Parathyroid adenoma (tissue), 2 donors: ENCODE measurements around the gene FAM9C.
A peak's percentile ranks its signal among the peaks of the same experiment; 100 is the strongest.

Experiments
- H2AFZ ChIP-seq: fragments of 300-600 bp; sonication (generic); one replicate; pipeline ENCODE4 v1.7.0; 2017; ENCODE audit warnings: antibody characterized with exemption, mild to moderate bottlenecking
- H3K27ac ChIP-seq: fragments of 300-600 bp; sonication (generic); one replicate; pipeline ENCODE4 v1.7.0; 2017
- H3K27me3 ChIP-seq: fragments of 300-600 bp; sonication (generic); one replicate; pipeline ENCODE4 v1.7.0; 2017; ENCODE audit warnings: low read length; ENCODE audit not compliant: control insufficient read depth, insufficient read depth
- H3K36me3 ChIP-seq: fragments of 300-600 bp; sonication (generic); one replicate; pipeline ENCODE4 v1.7.0; 2017; ENCODE audit warnings: low read length; ENCODE audit not compliant: control insufficient read depth, insufficient read depth
- H3K4me1 ChIP-seq: fragments of 300-600 bp; sonication (generic); one replicate; pipeline ENCODE4 v1.7.0; 2017; ENCODE audit warnings: control low read depth
- H3K4me2 ChIP-seq: fragments of 300-600 bp; sonication (generic); one replicate; pipeline ENCODE4 v1.7.0; 2017; ENCODE audit warnings: low read length
- H3K4me3 ChIP-seq: fragments of 300-600 bp; sonication (generic); one replicate; pipeline ENCODE4 v1.7.0; 2017; ENCODE audit warnings: low read depth, low read length
- H3K79me2 ChIP-seq: fragments of 300-600 bp; sonication (generic); one replicate; pipeline ENCODE4 v1.7.0; 2017; ENCODE audit warnings: control low read depth
- H3K9ac ChIP-seq: fragments of 300-600 bp; sonication (generic); one replicate; pipeline ENCODE4 v1.7.0; 2017; ENCODE audit warnings: mild to moderate bottlenecking
- H3K9me3 ChIP-seq: fragments of 300-600 bp; sonication (generic); one replicate; pipeline ENCODE4 v1.7.0; 2017; ENCODE audit warnings: low read length; ENCODE audit not compliant: control insufficient read depth
- TF ChIP-seq, protein P1 (sequence below): fragments of 300-600 bp; sonication (generic); IDR thresholded peaks from one replicate; pipeline ENCODE4 v1.7.0; 2017; ENCODE audit warnings: antibody characterized with exemption, mild to moderate bottlenecking
- donor health status: primary hyperparathyroidism.

Gene FAM9C

DNA sequence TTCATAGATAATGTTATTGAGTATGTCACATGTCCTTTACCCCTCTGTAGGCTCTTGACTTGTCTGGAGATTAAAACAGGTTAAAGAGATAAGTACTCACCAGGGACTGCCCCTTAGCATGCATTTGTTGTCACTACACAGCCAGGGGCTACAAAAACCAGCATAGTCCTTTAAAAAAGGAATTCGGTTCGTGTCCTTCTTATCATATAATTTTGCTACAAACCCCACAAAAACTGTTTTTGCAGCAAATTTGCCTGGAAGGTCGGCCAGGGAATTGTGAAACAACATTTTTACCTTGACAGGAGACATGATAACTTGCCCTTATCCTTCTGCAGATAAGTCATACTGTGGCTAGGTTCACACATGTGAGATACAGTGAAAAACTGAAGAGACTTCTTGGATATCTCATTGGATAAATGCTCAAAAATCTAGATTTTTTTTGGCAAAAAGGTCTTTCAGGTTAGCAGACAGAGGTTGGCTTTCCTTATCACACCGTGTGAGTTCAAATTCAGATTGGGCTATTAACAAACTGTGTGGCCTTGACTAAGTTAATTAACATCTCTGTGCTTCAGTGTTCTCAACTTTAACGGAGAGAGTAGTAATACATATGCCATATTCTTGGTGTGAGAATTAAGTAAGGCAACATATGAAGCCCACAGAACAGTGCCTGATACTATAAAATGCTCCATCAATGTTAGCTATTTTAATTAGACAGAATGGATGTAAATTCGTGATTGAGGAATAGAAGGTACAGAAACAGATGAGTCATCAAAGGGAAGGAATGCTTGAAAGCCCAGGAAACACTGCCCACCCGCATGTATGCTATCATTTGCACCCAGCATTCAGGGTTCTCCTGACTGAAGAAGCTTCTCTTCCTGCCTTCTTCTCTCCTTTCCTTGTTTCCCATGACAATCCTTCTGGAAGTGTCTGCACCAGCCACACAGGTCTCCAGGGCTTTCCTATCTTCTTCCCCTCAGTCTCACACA, 30.0 kb downstream of the FAM9C start:
- peak overlapping the region; percentile 43 for H2AFZ ChIP-seq
- H3K27ac ChIP-seq = no peak overlapping the region
- no peaks in the 10 kb centered on the region for H3K4me1 ChIP-seq
- no peaks in the 10 kb centered on the region for H3K36me3 ChIP-seq
- H3K4me2 ChIP-seq = no peak overlapping the region
- H3K79me2 ChIP-seq = no peaks in the 10 kb centered on the region
- no peak overlapping the region for H3K4me3 ChIP-seq
- H3K9ac ChIP-seq = no peak overlapping the region
- H3K27me3 ChIP-seq = no peaks in the 10 kb centered on the region
- TF ChIP-seq, protein P1, sequence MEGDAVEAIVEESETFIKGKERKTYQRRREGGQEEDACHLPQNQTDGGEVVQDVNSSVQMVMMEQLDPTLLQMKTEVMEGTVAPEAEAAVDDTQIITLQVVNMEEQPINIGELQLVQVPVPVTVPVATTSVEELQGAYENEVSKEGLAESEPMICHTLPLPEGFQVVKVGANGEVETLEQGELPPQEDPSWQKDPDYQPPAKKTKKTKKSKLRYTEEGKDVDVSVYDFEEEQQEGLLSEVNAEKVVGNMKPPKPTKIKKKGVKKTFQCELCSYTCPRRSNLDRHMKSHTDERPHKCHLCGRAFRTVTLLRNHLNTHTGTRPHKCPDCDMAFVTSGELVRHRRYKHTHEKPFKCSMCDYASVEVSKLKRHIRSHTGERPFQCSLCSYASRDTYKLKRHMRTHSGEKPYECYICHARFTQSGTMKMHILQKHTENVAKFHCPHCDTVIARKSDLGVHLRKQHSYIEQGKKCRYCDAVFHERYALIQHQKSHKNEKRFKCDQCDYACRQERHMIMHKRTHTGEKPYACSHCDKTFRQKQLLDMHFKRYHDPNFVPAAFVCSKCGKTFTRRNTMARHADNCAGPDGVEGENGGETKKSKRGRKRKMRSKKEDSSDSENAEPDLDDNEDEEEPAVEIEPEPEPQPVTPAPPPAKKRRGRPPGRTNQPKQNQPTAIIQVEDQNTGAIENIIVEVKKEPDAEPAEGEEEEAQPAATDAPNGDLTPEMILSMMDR = no peak
- no peaks in the 10 kb centered on the region for H3K9me3 ChIP-seq

DNA sequence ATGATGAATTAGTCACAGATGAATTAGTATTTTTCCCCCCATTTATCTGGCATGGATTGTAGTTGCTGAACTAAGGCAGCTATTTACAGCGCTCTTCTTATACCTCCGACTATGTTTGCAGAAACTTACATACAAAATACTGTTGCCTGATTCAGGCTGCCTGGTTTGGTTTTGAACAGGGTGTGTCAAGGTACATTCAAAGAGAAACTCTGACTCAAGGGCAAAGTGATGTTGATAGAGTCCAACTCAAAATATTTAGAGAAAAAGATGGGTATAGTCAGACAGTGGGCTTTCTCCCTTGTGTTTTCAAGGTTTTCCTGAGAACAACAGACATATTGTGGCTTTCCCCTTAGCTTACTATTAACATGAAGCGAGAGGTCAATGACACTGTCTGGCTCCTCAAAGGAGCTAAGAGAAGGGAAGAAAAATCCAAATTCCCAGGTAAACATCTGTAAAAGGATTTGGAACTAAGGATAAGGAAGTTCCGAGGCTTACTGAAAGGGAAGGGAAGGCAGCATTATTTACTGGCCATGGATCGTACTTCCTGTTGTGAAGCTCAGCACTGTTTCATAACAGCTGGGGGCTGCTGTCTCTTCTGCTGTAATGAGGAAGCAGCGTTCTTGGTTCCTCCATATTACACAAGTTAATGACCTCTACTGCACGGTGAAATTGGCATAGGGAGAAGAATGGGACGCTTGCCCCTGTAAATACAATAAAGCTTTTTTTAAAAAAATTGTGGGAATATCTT, 30.9 kb downstream of the FAM9C start:
- Histone ChIP-seq H3K27ac (peak overlapping the region; percentile 22), H2AFZ (peak overlapping the region; percentile 43), H3K36me3 (no peaks in the 10 kb centered on the region), H3K9me3 (no peaks in the 10 kb centered on the region), H3K4me1 (no peaks in the 10 kb centered on the region), H3K9ac (no peak overlapping the region), H3K27me3 (no peaks in the 10 kb centered on the region), H3K4me2 (no peak overlapping the region), H3K79me2 (no peaks in the 10 kb centered on the region), H3K4me3 (no peak overlapping the region)
- TF ChIP-seq, protein P1 = no peak

DNA sequence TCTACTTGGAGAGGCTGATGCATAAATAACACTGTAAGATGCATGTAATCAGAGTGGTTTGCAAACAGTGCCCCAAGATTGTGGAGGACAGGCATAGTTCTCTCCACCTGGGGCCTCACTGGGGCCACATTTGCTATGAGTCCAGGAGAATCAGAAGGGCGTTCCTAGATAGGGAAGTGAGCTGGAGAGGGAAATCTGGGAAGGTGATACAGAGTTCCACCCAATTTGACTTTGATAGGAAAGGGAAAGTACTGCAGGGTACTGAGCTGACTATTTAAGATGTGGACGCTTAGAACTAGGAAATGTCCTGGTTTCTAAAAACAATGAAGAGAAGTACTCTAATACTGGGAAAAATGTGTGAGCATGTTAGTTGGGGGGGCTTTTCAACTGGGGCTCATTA, 33.9 kb downstream of the FAM9C start:
- Histone ChIP-seq H3K27ac (no peak overlapping the region), H3K9ac (no peak overlapping the region), H3K4me1 (no peaks in the 10 kb centered on the region), H3K36me3 (no peaks in the 10 kb centered on the region), H3K4me2 (no peak overlapping the region), H2AFZ (no peak overlapping the region), H3K9me3 (no peaks in the 10 kb centered on the region), H3K27me3 (no peaks in the 10 kb centered on the region), H3K4me3 (no peak overlapping the region), H3K79me2 (no peaks in the 10 kb centered on the region)
- TF ChIP-seq, protein P1 = no peak

DNA sequence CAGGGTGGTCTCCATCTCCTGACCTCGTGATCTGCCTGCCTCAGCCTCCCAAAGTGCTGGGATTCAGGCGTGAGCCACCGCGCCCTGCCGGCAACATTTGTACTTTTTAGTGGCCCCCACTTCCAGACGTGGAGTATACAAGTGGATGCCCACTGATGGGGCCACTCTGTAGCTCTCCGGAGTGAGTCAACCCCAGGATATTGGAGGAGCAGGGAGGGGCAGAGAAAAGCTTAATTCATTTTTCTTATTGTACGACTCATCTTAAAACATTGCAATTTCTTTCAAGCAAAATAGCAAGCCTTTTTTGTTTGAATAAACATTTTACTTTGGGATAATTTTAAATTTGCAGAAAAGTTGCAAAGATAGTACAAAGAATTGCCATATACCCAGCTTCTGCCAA, 34.6 kb downstream of the FAM9C start:
- H3K4me3 ChIP-seq = no peak overlapping the region
- TF ChIP-seq, protein P1 = no peak
- no peaks in the 10 kb centered on the region for H3K9me3 ChIP-seq
- no peak overlapping the region for H2AFZ ChIP-seq
- H3K4me2 ChIP-seq = no peak overlapping the region
- no peaks in the 10 kb centered on the region for H3K27me3 ChIP-seq
- H3K36me3 ChIP-seq = no peaks in the 10 kb centered on the region
- no peak overlapping the region for H3K27ac ChIP-seq
- H3K79me2 ChIP-seq = no peaks in the 10 kb centered on the region
- no peaks in the 10 kb centered on the region for H3K4me1 ChIP-seq
- no peak overlapping the region for H3K9ac ChIP-seq
